Suppressor macrophage (primary cell): ENCODE results near the gene POLD4.
A peak's percentile ranks its signal among the peaks of the same experiment; 100 is the strongest.
"Not testable (repeated sequence)": the region's sequence is repeated elsewhere in the genome, so short reads cannot be mapped to it uniquely, and the experiment has no call there.

Experiments
- DNase-seq, 4 experiments: peaks; one replicate each; pipeline ENCODE4 v3.0.0-alpha.2; 2020 to 2022
- total RNA-seq, 17 experiments: gene quantifications; one replicate each; lab custom pipeline; 2026; ENCODE audit warnings: mixed read lengths in 6 of 17, inconsistent platforms in 3 of 17; lab: John Stamatoyannopoulos, UW

The POLD4 gene
- 3.9 to 10.4 (median 6.6) reads per million in 17 experiments for total RNA-seq

- peak; percentile 97 to 99 (median 98) for DNase-seq
These were observed at the start of gene POLD4 for GRCh38 chr11:67353317-67354074. POLD4 (minus strand) TSS chr11:67353546; CDS start chr11:67353399, 147 bp downstream.

GRCh38 chr11:67403085-67403484 is 49.7 kb upstream of the POLD4 start:
- not testable (repeated sequence) for DNase-seq

GRCh38 chr11:67402192-67402839 is 49.0 kb upstream of the POLD4 start:
- not testable (repeated sequence) for DNase-seq

- DNase-seq: peak; percentile 93 to 98 (median 95)
These were observed 48.3 kb upstream of the POLD4 start, which contains the start of gene PPP1CA for GRCh38 chr11:67401495-67402191. PPP1CA (minus strand) TSS chr11:67401858; CDS start chr11:67401782, 76 bp downstream.

GRCh38 chr11:67400942-67401494 is 47.7 kb upstream of the POLD4 start:
- DNase-seq: no peak

- DNase-seq: peak in 2 of 4 experiments; percentile 26 to 35
These were observed 47.0 kb upstream of the POLD4 start for GRCh38 chr11:67400251-67400941.

- DNase-seq: no peak
These were observed 45.6 kb upstream of the POLD4 start for GRCh38 chr11:67398661-67399563.

GRCh38 chr11:67397986-67398660 is 44.8 kb upstream of the POLD4 start:
- no peak for DNase-seq

GRCh38 chr11:67397536-67397935 is 44.2 kb upstream of the POLD4 start:
- DNase-seq: no peak

- no peak for DNase-seq
These were observed 43.4 kb upstream of the POLD4 start for GRCh38 chr11:67396587-67397389.

- DNase-seq: no peak
These were observed 42.9 kb upstream of the POLD4 start for GRCh38 chr11:67396259-67396581.

- no peak for DNase-seq
These were observed 42.4 kb upstream of the POLD4 start for GRCh38 chr11:67395555-67396258.

GRCh38 chr11:67393990-67394389 is 40.6 kb upstream of the POLD4 start:
- no peak for DNase-seq

GRCh38 chr11:67393437-67393836 is 40.1 kb upstream of the POLD4 start:
- DNase-seq: no peak

GRCh38 chr11:67392183-67392715 is 38.9 kb upstream of the POLD4 start:
- DNase-seq: peak in 1 of 4 experiments; percentile 38

GRCh38 chr11:67391304-67392182 is 38.2 kb upstream of the POLD4 start, which contains the start of gene RAD9A:
RAD9A (plus strand) TSS chr11:67391986; CDS start chr11:67392045, 59 bp downstream.
- peak; percentile 97 to 99 (median 97) for DNase-seq

GRCh38 chr11:67390947-67391303 is 37.6 kb upstream of the POLD4 start:
- DNase-seq: no peak

GRCh38 chr11:67389477-67389876 is 36.1 kb upstream of the POLD4 start:
- peak in 2 of 4 experiments; percentile 49 to 56 for DNase-seq
